ENCODE data around the gene C10orf71. TPM values are rescaled to one million over a fixed set of nuclear protein-coding genes. Genes with fewer than 3 reads are reported as not detected.

The C10orf71 gene
- total RNA-seq, 2 donors from 2014 or later, result 0.14 TPM; not detected in 1

DNA sequence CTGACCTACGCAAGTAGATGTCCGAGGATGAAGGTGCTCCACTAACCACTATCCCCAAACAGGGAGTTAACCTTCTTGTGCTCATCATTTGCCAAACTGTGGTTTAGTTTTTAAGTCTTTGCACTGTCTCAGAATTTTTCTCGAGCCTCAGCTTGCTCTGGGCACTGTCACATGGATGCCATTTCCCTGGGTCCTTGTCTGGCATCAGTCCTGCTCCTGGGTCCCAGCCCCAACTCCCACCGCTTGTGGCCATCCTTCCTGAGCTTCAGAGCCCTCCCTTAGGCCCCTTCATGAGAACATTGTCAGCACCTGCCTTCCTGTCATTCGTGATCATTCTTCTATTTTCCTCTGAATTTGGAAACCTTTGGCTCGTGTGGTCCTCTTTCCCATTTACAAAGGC, 33.8 kb downstream of the C10orf71 start:
- Histone ChIP-seq H3K9me3 (no peaks in the 10 kb centered on the region), H3K4me3 (no peak overlapping the region), H3K36me3 (no peaks in the 10 kb centered on the region), H3K4me1 (ENCODE audit: control insufficient read depth in 1 of 2, low read depth in 2 of 2) (no peaks in the 10 kb centered on the region), H3K27me3 (replicated peaks; ENCODE audit: insufficient read depth) (no peaks in the 10 kb centered on the region), H3K27ac (no peak overlapping the region)
- TF ChIP-seq, protein P1, sequence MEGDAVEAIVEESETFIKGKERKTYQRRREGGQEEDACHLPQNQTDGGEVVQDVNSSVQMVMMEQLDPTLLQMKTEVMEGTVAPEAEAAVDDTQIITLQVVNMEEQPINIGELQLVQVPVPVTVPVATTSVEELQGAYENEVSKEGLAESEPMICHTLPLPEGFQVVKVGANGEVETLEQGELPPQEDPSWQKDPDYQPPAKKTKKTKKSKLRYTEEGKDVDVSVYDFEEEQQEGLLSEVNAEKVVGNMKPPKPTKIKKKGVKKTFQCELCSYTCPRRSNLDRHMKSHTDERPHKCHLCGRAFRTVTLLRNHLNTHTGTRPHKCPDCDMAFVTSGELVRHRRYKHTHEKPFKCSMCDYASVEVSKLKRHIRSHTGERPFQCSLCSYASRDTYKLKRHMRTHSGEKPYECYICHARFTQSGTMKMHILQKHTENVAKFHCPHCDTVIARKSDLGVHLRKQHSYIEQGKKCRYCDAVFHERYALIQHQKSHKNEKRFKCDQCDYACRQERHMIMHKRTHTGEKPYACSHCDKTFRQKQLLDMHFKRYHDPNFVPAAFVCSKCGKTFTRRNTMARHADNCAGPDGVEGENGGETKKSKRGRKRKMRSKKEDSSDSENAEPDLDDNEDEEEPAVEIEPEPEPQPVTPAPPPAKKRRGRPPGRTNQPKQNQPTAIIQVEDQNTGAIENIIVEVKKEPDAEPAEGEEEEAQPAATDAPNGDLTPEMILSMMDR (IDR thresholded peaks at IDR 0.05), result no peak
- ATAC-seq (ENCODE audit: insufficient number of reproducible peaks, low FRiP score, low read depth), result no peak
- DNase-seq (ENCODE audit: low spot score), result no peak

DNA sequence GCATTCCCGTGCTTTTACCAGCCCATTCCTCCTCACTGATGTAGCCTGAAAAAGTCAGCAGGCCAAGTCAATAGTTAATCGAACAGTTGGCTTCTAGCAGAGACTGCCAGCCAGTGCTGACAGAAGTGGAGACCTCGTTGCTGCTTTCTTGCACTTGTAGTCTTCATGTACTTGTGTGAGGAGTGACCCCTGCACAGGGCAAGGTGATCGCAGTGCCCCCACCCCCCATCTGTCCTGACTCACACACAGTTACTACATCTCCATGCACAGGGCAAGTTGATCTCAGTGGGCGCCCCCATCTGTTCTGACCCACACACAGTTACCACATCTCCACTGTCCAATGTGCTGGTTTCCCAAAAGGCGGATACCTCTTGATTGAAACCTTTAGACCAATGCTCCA, 34.2 kb downstream of the C10orf71 start:
- no peak for ATAC-seq (ENCODE audit: insufficient number of reproducible peaks, low FRiP score, low read depth)

DNA sequence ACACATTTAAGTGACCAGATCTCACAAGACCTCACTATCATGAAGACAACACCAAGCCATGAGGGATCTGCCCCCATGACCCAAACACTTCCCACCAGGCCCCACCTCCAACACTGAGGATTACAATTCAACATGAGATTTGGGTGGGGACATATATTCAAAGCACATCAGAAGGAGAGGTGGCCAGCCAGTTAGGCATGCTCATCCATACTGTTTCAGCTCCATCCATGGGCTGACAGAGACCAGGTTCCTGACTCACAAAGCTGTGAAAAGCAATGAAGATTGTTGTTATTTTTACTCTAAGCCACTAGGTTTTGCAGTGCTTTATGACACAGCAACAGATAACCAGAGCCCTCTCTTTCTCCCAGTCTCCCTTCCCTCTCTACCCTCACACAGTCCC, 36.0 kb downstream of the C10orf71 start:
- DNase-seq (ENCODE audit: low spot score) (no peak), ATAC-seq (ENCODE audit: insufficient number of reproducible peaks, low FRiP score, low read depth) (no peak)
- no peak overlapping the region for H3K27ac ChIP-seq
- H3K4me1 ChIP-seq (ENCODE audit: control insufficient read depth in 1 of 2, low read depth in 2 of 2), result no peaks in the 10 kb centered on the region
- TF ChIP-seq, protein P1 (IDR thresholded peaks at IDR 0.05), result no peak
- H3K36me3 ChIP-seq, result no peaks in the 10 kb centered on the region
- H3K27me3 ChIP-seq (replicated peaks; ENCODE audit: insufficient read depth), result no peaks in the 10 kb centered on the region
- H3K9me3 ChIP-seq, result no peaks in the 10 kb centered on the region
- H3K4me3 ChIP-seq, result no peak overlapping the region

More for the DNA sequence above, 34.2 kb downstream of the C10orf71 start:
- Histone ChIP-seq H3K27ac (no peak overlapping the region), H3K4me1 (ENCODE audit: control insufficient read depth in 1 of 2, low read depth in 2 of 2) (no peaks in the 10 kb centered on the region), H3K36me3 (no peaks in the 10 kb centered on the region), H3K27me3 (replicated peaks; ENCODE audit: insufficient read depth) (no peaks in the 10 kb centered on the region), H3K9me3 (no peaks in the 10 kb centered on the region), H3K4me3 (no peak overlapping the region)
- no peak for DNase-seq (ENCODE audit: low spot score)
- TF ChIP-seq, protein P1 (IDR thresholded peaks at IDR 0.05), result no peak

DNA sequence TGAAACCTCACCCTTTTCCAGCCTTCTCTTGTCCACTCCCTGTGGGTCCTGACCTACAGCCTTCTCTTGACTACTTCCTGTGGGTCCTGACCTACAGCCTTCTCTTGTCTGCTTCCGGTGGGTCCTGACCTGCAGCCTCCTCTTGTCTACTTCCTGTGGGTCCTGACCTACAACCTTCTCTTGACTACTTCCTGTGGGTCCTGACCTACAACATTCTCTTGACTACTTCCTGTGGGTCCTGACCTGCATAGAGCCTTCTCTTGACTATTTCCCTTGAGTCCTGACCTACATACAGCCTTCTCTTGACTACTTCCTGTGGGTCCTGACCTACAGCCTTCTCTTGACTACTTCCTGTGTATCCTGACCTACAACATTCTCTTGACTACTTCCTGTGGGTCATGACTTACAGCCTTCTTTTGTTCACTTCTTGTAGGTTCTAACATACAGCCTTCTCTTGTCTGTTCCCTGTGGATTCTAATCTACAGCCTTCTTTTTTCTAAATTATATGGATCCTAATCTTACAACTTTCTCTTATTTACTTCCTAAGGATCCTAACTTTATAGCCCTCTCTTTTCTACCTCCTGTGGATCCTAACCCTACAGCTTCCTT, 36.5 kb downstream of the C10orf71 start:
- H3K36me3 ChIP-seq, result no peaks in the 10 kb centered on the region
- H3K27me3 ChIP-seq (replicated peaks; ENCODE audit: insufficient read depth), result no peaks in the 10 kb centered on the region
- no peak overlapping the region for H3K4me3 ChIP-seq
- no peak for DNase-seq (ENCODE audit: low spot score)
- TF ChIP-seq, protein P1 (IDR thresholded peaks at IDR 0.05), result no peak
- H3K4me1 ChIP-seq (ENCODE audit: control insufficient read depth in 1 of 2, low read depth in 2 of 2), result no peaks in the 10 kb centered on the region
- no peak for ATAC-seq (ENCODE audit: insufficient number of reproducible peaks, low FRiP score, low read depth)
- H3K27ac ChIP-seq, result no peak overlapping the region
- H3K9me3 ChIP-seq, result no peaks in the 10 kb centered on the region

DNA sequence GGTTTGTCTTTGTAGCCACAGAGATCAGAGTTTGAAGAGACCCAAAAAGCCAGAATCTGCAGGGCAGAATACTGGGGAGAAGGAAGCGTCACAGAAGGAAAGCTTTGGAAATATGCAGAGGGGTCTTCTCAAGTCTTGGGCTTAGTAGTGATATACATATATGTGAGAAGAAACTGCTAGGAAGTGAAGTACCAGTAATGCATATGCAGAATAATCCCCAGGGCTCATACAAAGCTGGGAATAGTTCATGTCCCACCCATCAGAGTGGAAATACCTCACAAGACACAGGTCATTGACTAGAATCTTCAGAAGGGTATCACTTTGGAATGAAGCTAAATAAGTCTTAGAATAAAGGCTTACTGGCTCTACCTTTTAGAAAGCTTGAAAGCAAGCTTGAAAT, 39.6 kb downstream of the C10orf71 start:
- no peaks in the 10 kb centered on the region for H3K4me1 ChIP-seq (ENCODE audit: control insufficient read depth in 1 of 2, low read depth in 2 of 2)
- no peak for DNase-seq (ENCODE audit: low spot score)
- no peaks in the 10 kb centered on the region for H3K27me3 ChIP-seq (replicated peaks; ENCODE audit: insufficient read depth)
- H3K36me3 ChIP-seq, result no peaks in the 10 kb centered on the region
- H3K4me3 ChIP-seq, result no peak overlapping the region
- ATAC-seq (ENCODE audit: insufficient number of reproducible peaks, low FRiP score, low read depth), result no peak
- no peak overlapping the region for H3K27ac ChIP-seq
- H3K9me3 ChIP-seq, result no peaks in the 10 kb centered on the region
- TF ChIP-seq, protein P1 (IDR thresholded peaks at IDR 0.05), result no peak

Data from thoracic aorta (tissue), 2 donors.